Upper lobe of left lung (tissue), 4 donors: ENCODE data around the gene L3MBTL2.

Experiments
- CTCF ChIP-seq, 6 experiments: fragments of 450-650 bp in 4 of 6; fragments of 200-600 bp in 2 of 6; sonication (generic) in 2 of 6; IDR thresholded peaks; one replicate each; pipeline ENCODE4 v1.5.1; 2016 to 2019; ENCODE audit warnings: antibody characterized with exemption in 6 of 6
- POLR2A ChIP-seq, 4 donors: fragments of 450-650 bp; IDR thresholded peaks; one replicate each; pipeline ENCODE4 v1.5.1; 2016 to 2017; ENCODE audit warnings: antibody characterized with exemption in 4 of 4, mild to moderate bottlenecking in 2 of 4

DNA sequence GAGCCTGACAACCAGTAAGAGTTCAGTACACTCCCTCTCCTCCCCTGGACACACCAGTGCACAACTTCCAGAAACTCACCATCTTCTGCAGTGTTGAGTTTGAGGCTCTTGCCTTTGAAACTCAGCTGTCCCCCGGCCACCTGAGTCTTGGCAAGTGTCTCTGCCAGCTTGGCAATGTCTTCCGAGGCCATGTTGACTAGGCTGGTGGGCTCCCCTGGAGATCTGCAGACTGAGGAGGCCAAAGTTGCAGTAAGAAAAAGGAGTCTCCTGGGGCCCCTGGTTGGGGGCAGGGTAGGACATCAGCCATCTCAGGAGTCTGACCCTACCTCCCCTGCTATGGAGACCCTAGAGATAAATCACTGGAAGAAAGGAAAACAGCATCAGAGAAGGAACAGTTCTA is 75.7 kb downstream of the L3MBTL2 start:
- TF ChIP-seq POLR2A (IDR thresholded peaks at IDR 0.05) (no peak), CTCF (IDR thresholded peaks at IDR 0.05) (no peak)
